Kidney (tissue), 14 donors: Measurements from ENCODE around the gene UBAC1. TPM values are rescaled to one million over a fixed set of nuclear protein-coding genes. Genes with fewer than 3 reads are reported as not detected.
A peak's percentile ranks its signal among the peaks of the same experiment; 100 is the strongest.

Experiments used
- DNase-seq, 5 donors: peaks; one replicate each; pipeline ENCODE4 v3.0.0-alpha.2; 2013 to 2020
- FAIRE-seq: peaks from 2 replicates; lab custom pipeline; 2012; peaks lifted over from hg19 to GRCh38; lab: Jason Lieb, UNC
- H3K27ac ChIP-seq, 2 donors: one replicate each; pipeline ENCODE4 v1.7.0; 2013; ENCODE audit warnings: low read depth in 2 of 2, low read length in 2 of 2, inconsistent platforms in 1 of 2
- H3K27me3 ChIP-seq: one replicate; pipeline ENCODE4 v1.7.1; 2013; ENCODE audit warnings: low read length, inconsistent platforms; ENCODE audit not compliant: control insufficient read depth, insufficient read depth
- H3K36me3 ChIP-seq, 3 donors: one replicate each; pipeline versions ENCODE4 v1.7.0 to v1.7.1; 2013; ENCODE audit warnings: low read length in 3 of 3, control low read depth in 1 of 3, inconsistent platforms in 1 of 3; ENCODE audit not compliant: insufficient read depth in 3 of 3, control insufficient read depth in 2 of 3
- H3K4me1 ChIP-seq, 3 donors: one replicate each; pipeline versions ENCODE4 v1.7.0 to v1.7.1; 2013; ENCODE audit warnings: low read length in 3 of 3, inconsistent platforms in 1 of 3, low read depth in 1 of 3; ENCODE audit not compliant: control insufficient read depth in 2 of 3, insufficient read depth in 2 of 3
- H3K4me3 ChIP-seq, 3 donors: one replicate each; pipeline versions ENCODE4 v1.7.0 to v1.8.1; 2013; ENCODE audit warnings: low read length in 3 of 3, control low read depth in 1 of 3, inconsistent platforms in 1 of 3
- H3K9ac ChIP-seq, 3 donors: one replicate each; pipeline versions ENCODE4 v1.7.0 to v1.7.1; 2013; ENCODE audit warnings: low read length in 3 of 3, control low read depth in 1 of 3, inconsistent platforms in 1 of 3
- H3K9me3 ChIP-seq, 3 donors: one replicate each; pipeline versions ENCODE4 v1.7.0 to v1.7.1; 2013; ENCODE audit warnings: low read length in 3 of 3, control low read depth in 1 of 3, inconsistent platforms in 1 of 3; ENCODE audit not compliant: control insufficient read depth in 2 of 3, insufficient read depth in 1 of 3
- intact Hi-C: fragments of 100-400 bp; cut with DNase I; formaldehyde crosslinking; loops from one replicate; pipeline ENCODE4 v1.11.1; 2022
- polyA plus RNA-seq: library from polyadenylated mRNA; stranded (reverse); fragments of 350-450 nt; fragmentation: Illumina TruSeq; extraction: RNeasy Lipid Tissue Mini Kit (QIAGEN cat#74804); gene quantifications from one replicate; pipeline ENCODE4 v1.2.3, GENCODE V29; 2014; ENCODE audit warnings: low read depth, low replicate concordance; ENCODE audit not compliant: insufficient read depth
- total RNA-seq: library from RNA; stranded (reverse); fragmentation: NEBNext Ultra II Directional; extraction: Animal tissue kit (Norgen Biotek cat#: 25700); gene quantifications from one replicate; pipeline ENCODE4 v1.2.1, GENCODE V29; 2021
- TF ChIP-seq, protein P1 (sequence below): IDR thresholded peaks from 3 replicates; pipeline ENCODE4 v1.5.1; 2012; ENCODE audit warnings: mild to moderate bottlenecking, moderate library complexity, borderline replicate concordance; ENCODE audit not compliant: insufficient read depth; ENCODE audit errors: extremely low read depth
- donor health status: control.
- donor health status: control.
- donor health status: control.
- donor health status: control.
- donor health status: control.
- donor health status: DM: yes; HTN: yes; CAD: no.
- donor health status: Normal renal cell carcinoma (clear cell type).

The UBAC1 gene
- total and polyA plus RNA-seq, 2 donors from 2014 or later, result 40.2 to 52.6 TPM

DNA sequence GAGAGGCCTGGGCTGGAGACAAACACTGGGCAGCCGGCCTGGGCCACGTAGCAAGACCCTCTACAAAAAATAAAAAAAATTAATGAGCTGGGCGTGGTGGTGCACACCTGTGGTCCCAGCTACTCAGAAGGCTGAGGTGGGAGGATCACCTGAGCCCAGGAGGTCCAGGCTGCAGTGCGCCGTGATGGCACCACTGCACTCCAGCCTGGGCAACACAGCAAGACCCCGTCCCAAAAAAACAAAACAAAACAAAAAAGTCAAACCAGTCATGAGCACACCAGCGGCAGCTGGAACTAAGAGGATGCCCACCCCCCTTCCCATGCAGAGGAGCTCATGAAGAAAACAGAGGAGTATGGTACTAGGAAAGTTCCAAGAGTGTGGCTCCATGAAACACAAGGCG is 2.2 kb upstream of the UBAC1 start:
- peaks cover 3 to 16% (median 10%) of the 10 kb centered on the region in 3 donors for H3K4me1 ChIP-seq
- no peak for FAIRE-seq
- H3K4me3 ChIP-seq, result no peak overlapping the region
- DNase-seq, result no peak
- H3K36me3 ChIP-seq, result no peaks in the 10 kb centered on the region
- H3K27ac ChIP-seq, result no peak overlapping the region
- TF ChIP-seq, protein P1, sequence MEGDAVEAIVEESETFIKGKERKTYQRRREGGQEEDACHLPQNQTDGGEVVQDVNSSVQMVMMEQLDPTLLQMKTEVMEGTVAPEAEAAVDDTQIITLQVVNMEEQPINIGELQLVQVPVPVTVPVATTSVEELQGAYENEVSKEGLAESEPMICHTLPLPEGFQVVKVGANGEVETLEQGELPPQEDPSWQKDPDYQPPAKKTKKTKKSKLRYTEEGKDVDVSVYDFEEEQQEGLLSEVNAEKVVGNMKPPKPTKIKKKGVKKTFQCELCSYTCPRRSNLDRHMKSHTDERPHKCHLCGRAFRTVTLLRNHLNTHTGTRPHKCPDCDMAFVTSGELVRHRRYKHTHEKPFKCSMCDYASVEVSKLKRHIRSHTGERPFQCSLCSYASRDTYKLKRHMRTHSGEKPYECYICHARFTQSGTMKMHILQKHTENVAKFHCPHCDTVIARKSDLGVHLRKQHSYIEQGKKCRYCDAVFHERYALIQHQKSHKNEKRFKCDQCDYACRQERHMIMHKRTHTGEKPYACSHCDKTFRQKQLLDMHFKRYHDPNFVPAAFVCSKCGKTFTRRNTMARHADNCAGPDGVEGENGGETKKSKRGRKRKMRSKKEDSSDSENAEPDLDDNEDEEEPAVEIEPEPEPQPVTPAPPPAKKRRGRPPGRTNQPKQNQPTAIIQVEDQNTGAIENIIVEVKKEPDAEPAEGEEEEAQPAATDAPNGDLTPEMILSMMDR, result no peak
- H3K9me3 ChIP-seq, result no peaks in the 10 kb centered on the region
- no peaks in the 10 kb centered on the region for H3K27me3 ChIP-seq
- intact Hi-C loops, result no loop called here
- no peak overlapping the region for H3K9ac ChIP-seq

DNA sequence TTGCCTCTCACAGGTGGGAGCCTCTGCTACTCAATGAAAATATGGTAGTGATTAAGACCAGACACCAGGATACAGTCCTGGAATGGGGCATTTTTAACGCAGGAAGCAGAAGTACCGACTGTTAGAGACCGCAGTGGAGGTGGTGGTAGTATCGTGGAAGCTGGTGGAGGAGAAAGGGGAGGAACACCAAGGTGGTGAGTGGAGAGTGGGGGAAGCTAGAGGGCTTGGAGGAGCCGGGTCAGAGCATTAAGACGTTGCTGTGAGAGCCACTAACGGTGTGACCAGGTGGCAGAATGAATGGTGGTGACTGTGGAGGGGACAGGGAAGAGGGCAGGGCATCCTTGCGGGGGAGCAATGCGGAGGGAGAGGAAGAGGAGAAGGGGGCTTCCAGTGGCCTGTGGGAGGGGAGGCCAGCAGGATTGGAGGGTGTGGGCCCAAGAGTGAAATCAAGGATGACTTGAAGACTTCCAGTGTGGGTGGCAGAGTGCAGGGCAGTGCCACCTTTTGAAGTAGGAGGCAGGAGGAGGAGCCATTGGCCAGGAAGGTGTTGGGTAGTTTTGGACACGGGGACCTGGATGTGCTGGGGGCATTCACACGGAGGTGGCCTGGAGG is 1.6 kb upstream of the UBAC1 start:
- FAIRE-seq (no peak), DNase-seq (no peak)
- Histone ChIP-seq H3K27me3 (no peaks in the 10 kb centered on the region), H3K36me3 (no peaks in the 10 kb centered on the region), H3K27ac (no peak overlapping the region), H3K4me1 (peaks cover 3 to 13% (median 12%) of the 10 kb centered on the region in 3 donors), H3K9ac (no peak overlapping the region), H3K4me3 (no peak overlapping the region), H3K9me3 (no peaks in the 10 kb centered on the region)
- TF ChIP-seq, protein P1, result no peak
- intact Hi-C loops, result no loop called here

DNA sequence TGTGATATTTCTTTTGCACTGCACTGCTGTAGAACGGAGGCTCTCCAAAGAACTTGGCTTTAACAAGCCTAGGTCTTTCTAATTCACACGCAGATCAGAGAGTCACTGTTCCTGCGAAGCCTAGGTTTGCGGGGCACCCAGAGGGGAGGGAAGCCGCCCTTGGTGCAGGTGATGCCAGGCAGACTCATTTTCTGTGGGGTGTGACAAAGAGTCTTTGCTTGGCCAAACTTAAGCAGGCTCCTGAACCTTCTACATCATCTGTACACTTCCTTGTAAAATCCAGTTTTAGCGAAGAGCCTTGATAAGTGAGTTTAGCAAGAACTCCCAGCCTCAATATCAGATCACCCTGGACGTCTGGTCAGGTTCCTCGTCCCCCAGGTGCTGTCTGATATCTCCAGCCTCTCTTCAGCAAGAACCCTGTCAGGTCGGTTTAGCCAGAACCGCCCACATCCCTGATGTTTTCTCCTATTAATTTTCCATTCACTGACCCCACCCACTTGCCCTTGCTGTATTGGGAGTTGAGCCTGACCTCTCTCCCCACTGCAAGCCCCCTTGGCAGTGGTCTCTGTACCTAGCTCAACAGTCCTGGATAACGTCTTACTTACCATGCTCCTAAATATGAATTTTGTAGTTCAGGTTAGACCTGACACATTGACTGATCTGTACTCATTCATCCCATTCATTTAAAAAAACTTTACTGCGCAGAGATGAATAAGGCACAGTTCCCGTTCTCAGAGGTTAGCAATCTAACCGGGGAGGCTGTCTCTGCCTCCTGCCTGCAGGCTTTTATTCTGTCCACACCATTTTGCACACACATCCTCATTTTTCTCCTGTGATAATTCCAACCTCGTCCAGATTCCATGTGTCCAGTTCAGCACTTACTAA is 880 bp upstream of the UBAC1 start:
- Histone ChIP-seq H3K4me1 (peaks cover 3 to 12% (median 8%) of the 10 kb centered on the region in 3 donors), H3K27ac (no peak overlapping the region), H3K36me3 (no peaks in the 10 kb centered on the region), H3K4me3 (no peak overlapping the region), H3K9me3 (no peaks in the 10 kb centered on the region), H3K9ac (no peak overlapping the region), H3K27me3 (no peaks in the 10 kb centered on the region)
- TF ChIP-seq, protein P1, result no peak
- intact Hi-C loops, result no loop called here
- DNase-seq, result peak in 1 of 5 donors; percentile 52
- FAIRE-seq, result no peak
